ENCODE measurements around the gene HMCN2.

DNA sequence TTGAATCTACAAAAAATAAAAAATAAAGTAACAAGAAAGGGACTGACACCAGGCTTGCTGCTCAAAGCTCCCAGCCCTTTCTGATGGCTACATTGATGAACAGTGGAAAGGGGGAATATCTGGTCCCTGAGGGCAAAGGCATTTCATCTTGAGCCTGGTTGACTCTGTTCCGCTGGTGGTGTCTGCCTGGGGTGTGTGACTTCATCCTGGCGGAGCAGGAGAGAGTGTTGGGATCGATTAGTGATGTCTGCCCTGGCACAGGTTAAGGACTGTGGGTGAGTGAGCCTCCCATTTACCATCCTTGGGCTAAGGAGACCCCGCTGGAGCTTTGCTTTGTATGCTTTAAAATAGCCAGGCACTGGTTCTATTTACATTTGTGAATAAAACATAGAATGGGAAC is 122.3 kb downstream of the HMCN2 start:
- TF ChIP-seq, protein P1, sequence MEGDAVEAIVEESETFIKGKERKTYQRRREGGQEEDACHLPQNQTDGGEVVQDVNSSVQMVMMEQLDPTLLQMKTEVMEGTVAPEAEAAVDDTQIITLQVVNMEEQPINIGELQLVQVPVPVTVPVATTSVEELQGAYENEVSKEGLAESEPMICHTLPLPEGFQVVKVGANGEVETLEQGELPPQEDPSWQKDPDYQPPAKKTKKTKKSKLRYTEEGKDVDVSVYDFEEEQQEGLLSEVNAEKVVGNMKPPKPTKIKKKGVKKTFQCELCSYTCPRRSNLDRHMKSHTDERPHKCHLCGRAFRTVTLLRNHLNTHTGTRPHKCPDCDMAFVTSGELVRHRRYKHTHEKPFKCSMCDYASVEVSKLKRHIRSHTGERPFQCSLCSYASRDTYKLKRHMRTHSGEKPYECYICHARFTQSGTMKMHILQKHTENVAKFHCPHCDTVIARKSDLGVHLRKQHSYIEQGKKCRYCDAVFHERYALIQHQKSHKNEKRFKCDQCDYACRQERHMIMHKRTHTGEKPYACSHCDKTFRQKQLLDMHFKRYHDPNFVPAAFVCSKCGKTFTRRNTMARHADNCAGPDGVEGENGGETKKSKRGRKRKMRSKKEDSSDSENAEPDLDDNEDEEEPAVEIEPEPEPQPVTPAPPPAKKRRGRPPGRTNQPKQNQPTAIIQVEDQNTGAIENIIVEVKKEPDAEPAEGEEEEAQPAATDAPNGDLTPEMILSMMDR (IDR thresholded peaks at IDR 0.05; ENCODE audit: poor library complexity) = no peak
- TF ChIP-seq EZH2phosphoT487 (IDR thresholded peaks at IDR 0.05; ENCODE audit: low read depth, severe bottlenecking, unreplicated experiment) = no peak

All from hepatocyte (in vitro differentiated cells).